Measurements from ENCODE around the gene RASSF5.

Gene RASSF5

GRCh38 chr1:206550446-206550845 lies 43.1 kb downstream of the RASSF5 start:
- no peak for DNase-seq (ENCODE audit: low spot score)

- no peak for DNase-seq (ENCODE audit: low spot score)
Measured at GRCh38 chr1:206551296-206551985, 44.1 kb downstream of the RASSF5 start.

- DNase-seq (ENCODE audit: low spot score), result no peak
Measured at GRCh38 chr1:206551986-206552326, 44.6 kb downstream of the RASSF5 start.

- DNase-seq (ENCODE audit: low spot score), result no peak
Measured at GRCh38 chr1:206554211-206554610, 46.9 kb downstream of the RASSF5 start.

- no peak for DNase-seq (ENCODE audit: low spot score)
Measured at GRCh38 chr1:206554701-206555472, 47.6 kb downstream of the RASSF5 start.

GRCh38 chr1:206555473-206555935 lies 48.2 kb downstream of the RASSF5 start:
- peak; percentile 46 for DNase-seq (ENCODE audit: low spot score)

- DNase-seq (ENCODE audit: low spot score), result no peak
Measured at GRCh38 chr1:206556047-206556749, 48.9 kb downstream of the RASSF5 start.

- peak; percentile 69 for DNase-seq (ENCODE audit: low spot score)
Measured at GRCh38 chr1:206556750-206557635, 49.7 kb downstream of the RASSF5 start.

- DNase-seq (ENCODE audit: low spot score), result no peak
Measured at GRCh38 chr1:206557636-206558473, 50.5 kb downstream of the RASSF5 start.

GRCh38 chr1:206558794-206559671 lies 51.7 kb downstream of the RASSF5 start:
- DNase-seq (ENCODE audit: low spot score), result no peak

- DNase-seq (ENCODE audit: low spot score), result no peak
Measured at GRCh38 chr1:206559672-206559995, 52.3 kb downstream of the RASSF5 start.

GRCh38 chr1:206560007-206560716 lies 52.8 kb downstream of the RASSF5 start:
- no peak for DNase-seq (ENCODE audit: low spot score)

GRCh38 chr1:206563367-206564207 lies 56.3 kb downstream of the RASSF5 start:
- DNase-seq (ENCODE audit: low spot score), result no peak

- DNase-seq (ENCODE audit: low spot score), result no peak
Measured at GRCh38 chr1:206565995-206566394, 58.7 kb downstream of the RASSF5 start.

GRCh38 chr1:206566999-206567398 lies 59.7 kb downstream of the RASSF5 start:
- DNase-seq (ENCODE audit: low spot score), result no peak

- DNase-seq (ENCODE audit: low spot score), result no peak
Measured at GRCh38 chr1:206568256-206568655, 60.9 kb downstream of the RASSF5 start.

GRCh38 chr1:206568779-206569352 lies 61.5 kb downstream of the RASSF5 start:
- DNase-seq (ENCODE audit: low spot score), result no peak

- DNase-seq (ENCODE audit: low spot score), result no peak
Measured at GRCh38 chr1:206569556-206569955, 62.2 kb downstream of the RASSF5 start.

Data from AG08396 (cell line).